Effector memory CD4-positive, alpha-beta T cell (primary cell): ENCODE data around the gene FBXO34.

Experiments used
- DNase-seq, 3 donors: peaks; one replicate each; pipeline ENCODE4 v3.0.0-alpha.2; 2020
- H3K27ac ChIP-seq: 2 replicates; pipeline ENCODE4 v1.7.0; 2013; ENCODE audit warnings: mild to moderate bottlenecking, low read length, moderate library complexity; ENCODE audit not compliant: insufficient read depth, poor library complexity, severe bottlenecking
- H3K27me3 ChIP-seq: replicated peaks from 2 replicates; pipeline ENCODE4 v1.7.0; 2013; ENCODE audit warnings: mild to moderate bottlenecking, low read length; ENCODE audit not compliant: insufficient read depth, control insufficient read depth, poor library complexity, severe bottlenecking
- H3K36me3 ChIP-seq: 2 replicates; pipeline ENCODE4 v1.7.0; 2013; ENCODE audit warnings: mild to moderate bottlenecking, low read length, moderate library complexity; ENCODE audit not compliant: control insufficient read depth, insufficient read depth
- H3K4me1 ChIP-seq: 2 replicates; pipeline ENCODE4 v1.7.0; 2013; ENCODE audit warnings: low read length, mild to moderate bottlenecking; ENCODE audit not compliant: control insufficient read depth, insufficient read depth, poor library complexity, severe bottlenecking
- H3K4me3 ChIP-seq: 2 replicates; pipeline ENCODE4 v1.7.0; 2013; ENCODE audit warnings: low read length, low read depth, mild to moderate bottlenecking; ENCODE audit not compliant: insufficient read depth, poor library complexity, severe bottlenecking
- H3K9me3 ChIP-seq: 2 replicates; pipeline ENCODE4 v1.7.0; 2013; ENCODE audit warnings: mild to moderate bottlenecking, low read length, moderate library complexity; ENCODE audit not compliant: control insufficient read depth

Gene FBXO34

GRCh38 chr14:55323910-55324309 lies 52.7 kb downstream of the FBXO34 start:
- Histone ChIP-seq H3K27me3 (no peaks in the 10 kb centered on the region), H3K4me1 (no peaks in the 10 kb centered on the region), H3K4me3 (no peak overlapping the region), H3K36me3 (no peaks in the 10 kb centered on the region), H3K27ac (no peak overlapping the region), H3K9me3 (no peaks in the 10 kb centered on the region)
- no peak for DNase-seq

DNA sequence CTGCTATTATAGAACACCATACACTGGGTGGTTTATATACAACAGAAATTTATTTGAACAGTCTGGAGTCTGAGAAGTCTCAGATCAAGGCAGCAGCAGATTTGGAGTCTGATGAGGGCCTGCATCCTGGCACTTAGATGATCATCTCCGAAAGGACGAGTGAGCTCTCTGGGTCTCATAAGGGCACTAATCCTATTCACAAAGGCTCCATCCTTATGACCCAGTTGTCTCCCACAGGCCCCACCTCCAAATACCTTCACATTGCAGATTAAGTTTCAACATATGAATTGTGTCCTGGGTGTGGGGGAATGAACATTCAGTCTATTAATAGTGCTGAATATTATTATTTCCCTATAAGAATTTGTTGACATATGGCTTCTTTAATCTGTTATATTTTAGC lies 53.6 kb downstream of the FBXO34 start:
- no peaks in the 10 kb centered on the region for H3K36me3 ChIP-seq
- no peak overlapping the region for H3K27ac ChIP-seq
- no peak for DNase-seq
- no peaks in the 10 kb centered on the region for H3K4me1 ChIP-seq
- no peaks in the 10 kb centered on the region for H3K27me3 ChIP-seq
- H3K4me3 ChIP-seq, result no peak overlapping the region
- no peaks in the 10 kb centered on the region for H3K9me3 ChIP-seq

DNA sequence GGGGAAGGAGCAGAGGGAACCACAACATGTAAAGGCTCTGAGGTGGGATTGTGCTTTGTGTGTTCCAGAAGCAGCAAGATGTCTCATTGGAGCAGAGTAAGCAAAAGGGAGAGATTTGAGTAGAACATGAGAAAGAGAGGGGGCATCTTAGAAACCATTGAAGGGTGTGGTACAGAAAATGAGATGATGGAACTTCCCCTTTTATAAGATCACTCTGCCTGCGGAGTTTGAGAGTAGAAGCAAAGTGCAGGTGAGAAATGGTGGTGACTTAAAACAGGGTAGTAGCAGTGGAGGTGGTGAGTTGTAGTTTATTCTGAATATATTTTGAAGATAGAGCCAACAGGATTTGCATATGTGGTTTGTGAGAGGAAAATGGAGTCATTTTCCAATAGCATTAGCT lies 56.0 kb downstream of the FBXO34 start:
- Histone ChIP-seq H3K27me3 (no peaks in the 10 kb centered on the region), H3K4me3 (no peak overlapping the region), H3K27ac (no peak overlapping the region), H3K9me3 (no peaks in the 10 kb centered on the region), H3K36me3 (no peaks in the 10 kb centered on the region), H3K4me1 (peaks cover under 1% of the 10 kb centered on the region)
- no peak for DNase-seq

GRCh38 chr14:55328317-55328716 lies 57.1 kb downstream of the FBXO34 start:
- DNase-seq, result no peak

GRCh38 chr14:55329999-55330710 lies 58.9 kb downstream of the FBXO34 start:
- Histone ChIP-seq H3K27ac (no peak overlapping the region), H3K9me3 (no peaks in the 10 kb centered on the region), H3K36me3 (no peaks in the 10 kb centered on the region), H3K4me1 (peaks cover 14% of the 10 kb centered on the region), H3K4me3 (no peak overlapping the region), H3K27me3 (no peaks in the 10 kb centered on the region)
- no peak for DNase-seq

More at GRCh38 chr14:55328317-55328716, 57.1 kb downstream of the FBXO34 start:
- Histone ChIP-seq H3K4me1 (peaks cover 3% of the 10 kb centered on the region), H3K4me3 (no peak overlapping the region), H3K27me3 (no peaks in the 10 kb centered on the region), H3K9me3 (no peaks in the 10 kb centered on the region), H3K27ac (no peak overlapping the region), H3K36me3 (no peaks in the 10 kb centered on the region)

DNA sequence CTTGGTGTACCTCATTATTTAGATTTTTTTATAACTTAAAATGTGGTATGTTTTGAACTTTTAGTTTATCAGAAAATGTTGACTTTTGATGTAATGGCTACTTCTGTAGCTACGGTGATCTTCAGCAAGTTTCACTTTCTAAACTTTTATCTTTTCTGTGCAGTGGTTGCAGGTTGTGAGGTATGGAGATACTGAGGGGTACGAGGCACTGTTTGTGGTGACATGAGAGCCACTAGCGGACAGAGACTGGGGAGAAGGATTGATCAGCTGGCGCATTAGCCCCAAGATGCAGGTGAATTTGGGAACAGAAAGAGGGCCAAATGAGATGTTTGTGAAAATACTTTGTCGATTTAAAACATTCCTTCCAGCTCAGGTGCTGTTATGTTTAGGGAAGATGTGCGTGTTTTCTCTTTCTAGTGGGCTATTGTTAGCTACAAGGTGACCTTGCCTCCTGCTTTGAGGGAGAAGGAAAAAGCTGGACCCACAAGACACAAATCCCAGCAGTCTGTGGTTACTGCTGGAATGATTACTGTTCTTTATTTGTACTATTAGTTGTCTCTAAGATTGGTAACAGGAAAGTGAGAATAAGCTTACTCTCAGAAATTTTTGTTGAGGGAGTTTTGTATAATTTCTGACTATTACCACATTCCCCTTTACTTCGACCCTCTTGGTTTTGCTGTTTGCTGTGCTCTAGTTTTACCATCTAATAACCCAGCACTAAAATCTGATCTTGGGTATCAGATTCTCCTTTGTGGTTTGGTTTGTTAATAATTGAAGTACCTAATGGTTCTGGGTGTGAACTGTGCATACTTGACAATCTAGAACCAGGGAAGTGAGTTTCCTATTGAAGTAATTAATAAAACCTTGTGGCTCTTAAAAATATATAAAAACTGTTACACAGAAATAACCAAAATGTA lies 61.7 kb downstream of the FBXO34 start:
- Histone ChIP-seq H3K4me3 (peak overlapping the region; percentile 51), H3K36me3 (no peaks in the 10 kb centered on the region)
- DNase-seq, result no peak

GRCh38 chr14:55333711-55334485 lies 62.7 kb downstream of the FBXO34 start:
- no peaks in the 10 kb centered on the region for H3K9me3 ChIP-seq
- H3K4me3 ChIP-seq, result peak overlapping the region; percentile 29
- H3K36me3 ChIP-seq, result no peaks in the 10 kb centered on the region
- H3K27me3 ChIP-seq, result no peaks in the 10 kb centered on the region
- H3K27ac ChIP-seq, result peak overlapping the region; percentile 68
- no peak for DNase-seq
- H3K4me1 ChIP-seq, result peaks cover 42% of the 10 kb centered on the region

More for the DNA sequence above, 61.7 kb downstream of the FBXO34 start:
- no peaks in the 10 kb centered on the region for H3K9me3 ChIP-seq
- H3K27me3 ChIP-seq, result no peaks in the 10 kb centered on the region
- peaks cover 38% of the 10 kb centered on the region for H3K4me1 ChIP-seq
- H3K27ac ChIP-seq, result peak overlapping the region; percentile 68

- peak in 1 of 3 donors; percentile 29 for DNase-seq
Measured at GRCh38 chr14:55336162-55336561, 64.9 kb downstream of the FBXO34 start.

GRCh38 chr14:55336691-55337090 lies 65.5 kb downstream of the FBXO34 start:
- peak overlapping the region; percentile 19 for H3K27ac ChIP-seq
- no peaks in the 10 kb centered on the region for H3K36me3 ChIP-seq
- H3K4me1 ChIP-seq, result peaks cover 50% of the 10 kb centered on the region
- no peaks in the 10 kb centered on the region for H3K9me3 ChIP-seq
- no peak overlapping the region for H3K4me3 ChIP-seq
- no peaks in the 10 kb centered on the region for H3K27me3 ChIP-seq
- DNase-seq, result no peak

More at GRCh38 chr14:55336162-55336561, 64.9 kb downstream of the FBXO34 start:
- Histone ChIP-seq H3K27ac (peak overlapping the region; percentile 23), H3K27me3 (no peaks in the 10 kb centered on the region), H3K36me3 (no peaks in the 10 kb centered on the region), H3K4me1 (peaks cover 50% of the 10 kb centered on the region), H3K4me3 (no peak overlapping the region), H3K9me3 (no peaks in the 10 kb centered on the region)
